GM19239 (cell line): ENCODE data around the gene GRID2.

ENCODE experiments used
- DNase-seq: peaks from one replicate; pipeline ENCODE4 v3.0.0; 2011; ENCODE audit warnings: low spot score; ENCODE audit not compliant: insufficient read length
- FAIRE-seq: peaks from 2 replicates; lab custom pipeline; 2011; peaks lifted over from hg19 to GRCh38; lab: Jason Lieb, UNC

GRID2 gene

GRCh38 chr4:93749292-93749761 is 1445.6 kb downstream of the GRID2 start:
- FAIRE-seq (peak; percentile 91), DNase-seq (no peak)

- DNase-seq (no peak), FAIRE-seq (no peak)
These were observed 1447.6 kb downstream of the GRID2 start for GRCh38 chr4:93751411-93751810.

GRCh38 chr4:93756101-93756500 is 1452.3 kb downstream of the GRID2 start:
- no peak for DNase-seq
- FAIRE-seq = peak; percentile 8

- DNase-seq = no peak
These were observed 1455.7 kb downstream of the GRID2 start for GRCh38 chr4:93759506-93759905.

DNA sequence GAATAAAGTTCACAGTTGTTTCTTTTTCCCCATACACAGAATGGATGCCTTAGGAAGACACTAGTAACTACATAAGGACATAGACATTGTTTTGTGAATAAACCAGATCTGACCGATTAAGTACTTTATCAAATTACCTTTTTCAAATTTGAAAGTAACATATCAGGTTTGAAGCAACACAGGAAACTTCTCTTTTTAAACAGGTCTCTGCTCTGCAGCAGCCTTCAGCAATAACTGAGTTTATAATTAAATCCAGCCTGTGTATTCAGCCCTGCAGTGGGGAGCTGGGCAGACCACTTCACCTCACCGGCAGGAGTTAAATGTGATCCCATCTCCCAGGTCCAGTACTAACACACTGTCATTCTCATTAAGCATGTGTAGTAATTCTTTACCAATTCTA is 1456.5 kb downstream of the GRID2 start:
- FAIRE-seq = no peak
- DNase-seq = no peak

More at GRCh38 chr4:93759506-93759905, 1455.7 kb downstream of the GRID2 start:
- no peak for FAIRE-seq

- DNase-seq (no peak), FAIRE-seq (no peak)
These were observed 1457.5 kb downstream of the GRID2 start for GRCh38 chr4:93761286-93761685.

DNA sequence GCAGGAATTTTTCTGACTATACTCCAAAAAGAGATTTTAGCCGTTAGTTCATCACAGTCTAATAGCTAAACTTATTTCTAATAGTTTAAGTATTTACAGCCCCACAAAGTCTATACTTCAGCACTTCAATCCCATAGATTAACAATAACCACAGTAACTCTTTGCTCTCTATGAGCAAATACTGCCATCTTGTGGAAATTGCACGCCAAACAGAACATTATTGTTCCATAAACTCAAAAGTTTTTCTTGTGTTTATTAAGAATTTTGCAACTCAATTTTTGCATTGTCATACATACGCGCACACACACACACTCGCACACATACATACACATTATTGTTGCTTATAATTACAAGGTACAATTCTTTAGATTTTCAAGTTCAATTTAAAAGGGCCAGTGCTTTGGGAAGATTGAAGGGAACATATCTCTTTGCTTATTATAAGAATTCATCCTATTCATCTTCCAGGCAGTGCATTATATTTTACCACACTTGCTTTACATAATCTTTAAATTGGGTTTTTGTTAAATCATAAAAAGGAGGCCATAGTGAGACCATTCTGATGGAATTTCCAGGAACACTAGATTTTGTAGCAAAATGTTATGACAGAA is 1461.0 kb downstream of the GRID2 start:
- DNase-seq (no peak), FAIRE-seq (peak; percentile 86)

GRCh38 chr4:93767917-93768316 is 1464.2 kb downstream of the GRID2 start:
- DNase-seq = no peak
- no peak for FAIRE-seq

DNA sequence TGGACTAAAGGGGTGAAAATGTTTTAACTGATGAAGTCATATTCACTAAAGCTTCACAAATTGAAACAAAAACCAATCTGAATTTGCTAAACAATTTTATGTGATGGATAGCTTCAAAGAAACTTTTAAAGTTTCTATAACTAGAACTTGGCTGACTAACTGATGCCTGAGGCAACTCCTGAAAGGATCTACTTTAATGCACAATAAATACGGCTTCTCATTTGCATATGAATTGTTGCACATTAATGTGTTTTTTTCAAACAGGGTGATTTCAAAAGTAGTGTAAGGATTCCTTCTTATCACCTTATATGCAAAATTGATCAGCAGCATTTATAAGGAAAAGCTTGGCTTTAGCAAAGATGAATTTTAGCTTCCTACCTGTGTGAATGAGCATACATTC is 1466.4 kb downstream of the GRID2 start:
- FAIRE-seq = no peak

GRCh38 chr4:93771640-93772411 is 1468.1 kb downstream of the GRID2 start:
- no peak for FAIRE-seq

More for the DNA sequence above, 1466.4 kb downstream of the GRID2 start:
- DNase-seq = no peak

DNA sequence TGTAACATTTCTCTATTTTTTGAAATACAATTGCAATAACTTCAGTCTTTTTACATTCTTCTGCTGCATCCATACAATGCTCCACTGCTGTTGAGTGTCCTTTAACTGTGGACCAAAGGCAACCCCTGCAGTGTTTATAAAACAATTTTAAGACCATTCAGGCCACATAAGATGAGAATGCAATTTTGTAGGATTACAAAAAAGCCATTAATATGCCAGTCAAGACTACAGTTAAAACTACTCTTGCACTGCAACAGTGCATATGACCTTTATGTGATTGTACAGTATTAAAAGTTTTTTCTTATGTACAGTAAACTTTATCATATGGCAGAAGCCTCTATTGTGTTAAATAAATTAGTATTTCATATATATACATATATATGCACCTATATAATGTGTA is 1469.1 kb downstream of the GRID2 start:
- FAIRE-seq (no peak), DNase-seq (no peak)

More at GRCh38 chr4:93771640-93772411, 1468.1 kb downstream of the GRID2 start:
- no peak for DNase-seq

DNA sequence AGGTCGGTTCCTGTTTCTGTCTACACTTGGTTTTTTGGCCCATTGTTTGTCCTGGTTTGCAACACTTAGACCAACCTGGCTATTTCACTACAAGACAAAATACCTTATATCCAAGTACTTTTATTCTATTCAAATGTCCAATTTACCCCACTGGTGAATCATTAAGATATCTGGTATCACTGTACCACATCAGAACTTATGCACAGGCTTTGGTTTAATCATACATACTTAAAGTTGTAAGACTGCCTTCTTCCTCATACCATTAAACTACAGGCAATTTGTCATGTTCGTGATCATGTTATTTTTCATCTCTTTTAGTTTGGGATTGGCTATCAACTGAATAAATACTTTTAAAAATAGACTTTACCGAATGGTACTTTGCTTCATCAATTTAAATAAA is 1471.8 kb downstream of the GRID2 start:
- no peak for DNase-seq

DNA sequence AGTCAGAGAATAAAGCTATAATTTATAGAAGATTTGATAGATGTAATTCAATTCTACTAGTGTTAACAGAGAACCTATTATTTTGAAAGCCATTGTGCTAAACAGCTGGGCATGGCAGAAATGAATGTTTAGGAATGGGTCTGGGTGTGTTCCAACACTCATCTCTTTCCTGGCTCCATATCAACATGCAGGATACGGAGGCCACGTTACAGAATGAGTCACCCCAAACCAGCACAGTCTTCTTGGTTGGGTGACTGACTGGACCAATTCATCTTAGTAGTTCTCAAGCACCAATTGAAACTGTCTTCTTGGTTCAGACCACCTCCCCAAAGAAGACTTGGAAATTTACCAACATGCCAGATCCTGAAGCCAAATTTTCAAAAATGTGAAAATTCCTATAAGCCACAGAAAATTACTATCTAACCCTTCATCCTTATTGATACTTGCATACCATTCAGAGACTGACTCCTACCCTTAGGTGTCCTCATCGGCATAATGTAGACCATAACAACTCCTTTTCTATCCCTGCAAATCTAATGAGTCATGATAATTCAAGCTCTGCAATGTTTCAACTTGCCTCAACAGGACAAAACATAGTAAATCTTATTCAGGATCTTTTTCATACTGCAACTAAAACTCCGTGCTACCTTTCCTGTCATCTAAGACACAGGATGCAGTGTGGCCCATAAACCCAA is 1472.8 kb downstream of the GRID2 start:
- no peak for FAIRE-seq
- DNase-seq = no peak

More for the DNA sequence above, 1471.8 kb downstream of the GRID2 start:
- no peak for FAIRE-seq

DNA sequence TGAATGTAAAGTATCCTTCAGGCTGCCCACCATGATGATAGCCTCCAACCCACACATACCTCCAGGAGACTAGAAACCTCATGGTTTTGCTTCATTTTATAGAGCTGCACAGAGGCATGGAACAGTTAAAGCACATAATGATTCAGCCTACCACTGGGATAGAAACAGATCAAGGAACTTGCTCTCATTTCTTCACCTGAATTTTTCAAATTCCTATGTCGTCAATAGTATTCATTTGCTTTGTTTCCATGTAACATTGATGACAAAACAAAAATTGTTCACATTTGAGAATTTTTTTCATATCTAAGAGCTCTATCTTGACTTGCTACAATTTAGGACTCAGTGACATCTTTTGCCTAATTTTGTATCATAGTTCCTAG is 1473.3 kb downstream of the GRID2 start:
- no peak for DNase-seq

DNA sequence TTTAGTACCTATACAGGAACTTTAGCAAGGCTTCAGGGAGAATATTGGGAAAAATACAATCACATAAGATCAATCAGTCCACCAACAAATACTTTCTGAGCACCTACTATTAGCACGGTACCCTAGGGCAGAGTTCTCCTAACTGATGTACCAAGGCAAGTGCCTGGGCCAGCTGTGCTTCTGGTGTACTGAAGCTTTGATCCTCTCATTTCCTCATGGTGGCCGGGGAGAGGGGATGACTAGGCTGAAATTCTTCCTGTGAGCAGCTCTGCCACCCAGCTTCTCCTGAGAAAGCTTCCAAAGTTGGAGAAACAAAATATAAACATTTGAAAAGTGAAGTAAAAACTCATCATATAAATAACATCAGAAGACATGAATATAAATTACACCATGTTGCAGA is 1475.5 kb downstream of the GRID2 start:
- FAIRE-seq = no peak
- no peak for DNase-seq

More for the DNA sequence above, 1473.3 kb downstream of the GRID2 start:
- no peak for FAIRE-seq

GRCh38 chr4:93780080-93780479 is 1476.3 kb downstream of the GRID2 start:
- no peak for DNase-seq
- FAIRE-seq = no peak

DNA sequence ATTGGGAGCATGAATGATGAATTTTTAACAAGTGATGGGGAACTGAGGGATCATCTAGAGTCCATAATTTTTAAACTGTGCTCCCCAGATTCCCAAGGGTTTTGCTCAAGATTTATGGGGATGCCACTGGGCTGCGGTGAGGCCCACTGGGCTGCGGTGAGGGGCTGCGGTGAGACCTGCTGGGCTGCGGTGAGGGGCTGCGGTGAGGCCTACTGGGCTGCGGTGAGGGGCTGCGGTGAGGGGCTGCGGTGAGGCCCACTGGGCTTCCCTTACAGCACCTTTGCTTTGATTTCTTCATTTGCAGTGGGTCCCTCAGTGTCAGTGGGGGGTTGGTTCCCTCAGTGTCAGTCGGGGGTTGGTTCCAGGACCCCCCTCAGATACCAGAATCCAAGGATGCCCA is 1477.4 kb downstream of the GRID2 start:
- DNase-seq = no peak
- FAIRE-seq = no peak

DNA sequence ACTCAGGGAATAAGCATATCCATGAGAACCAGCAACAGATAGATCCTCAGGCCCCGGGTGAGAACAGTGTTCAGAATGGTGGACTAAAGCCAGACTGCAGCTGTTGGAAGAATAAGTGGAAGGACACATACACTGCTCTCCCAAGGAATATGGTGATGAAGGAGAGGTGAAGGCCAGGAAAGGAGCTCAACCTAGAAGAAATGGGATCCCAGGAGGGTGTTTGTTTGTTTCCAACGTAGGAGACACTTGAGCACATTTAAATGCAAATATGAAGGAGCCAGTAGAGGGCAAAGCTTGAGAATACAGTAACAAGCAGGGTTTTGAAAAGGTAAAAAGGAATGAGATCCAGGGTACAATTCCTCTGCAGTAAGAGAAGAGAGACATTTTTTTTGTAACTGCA is 1482.4 kb downstream of the GRID2 start:
- FAIRE-seq (no peak), DNase-seq (no peak)

- no peak for DNase-seq
These were observed 1484.9 kb downstream of the GRID2 start for GRCh38 chr4:93788712-93789111.

DNA sequence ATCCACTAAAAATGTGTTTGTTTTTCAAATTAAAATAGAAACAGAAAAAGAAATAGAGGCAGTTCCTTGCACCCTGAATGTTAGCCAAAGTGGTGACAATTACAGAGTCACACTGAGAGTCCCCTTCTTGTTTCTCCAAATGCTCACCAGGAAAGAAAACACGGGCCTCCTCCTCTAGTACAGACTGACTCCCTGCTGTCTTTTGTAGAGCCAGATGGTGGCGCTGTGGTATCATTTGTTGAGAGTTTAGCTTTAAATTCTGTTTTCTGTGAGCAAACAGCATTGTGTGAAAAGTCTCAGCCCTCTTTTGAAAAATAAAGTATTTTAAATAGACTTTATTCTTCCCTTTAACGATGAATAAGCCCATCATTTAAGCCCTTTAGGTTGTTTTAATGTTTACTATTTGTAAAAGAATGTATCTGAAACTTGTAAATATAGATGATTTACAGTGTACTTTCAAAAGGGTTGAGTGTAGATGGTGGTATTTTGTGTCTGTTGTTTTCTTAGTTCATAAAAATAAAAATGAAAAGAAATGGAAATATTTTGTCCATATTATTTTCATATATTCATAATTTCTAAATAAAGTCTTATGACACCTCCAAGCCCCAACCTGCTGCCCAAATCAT is 1487.9 kb downstream of the GRID2 start:
- DNase-seq = peak; percentile 23
- peak; percentile 75 for FAIRE-seq

More at GRCh38 chr4:93788712-93789111, 1484.9 kb downstream of the GRID2 start:
- no peak for FAIRE-seq
